Cardiac muscle cell (in vitro differentiated cells and primary cell): ENCODE data around the gene ILK. TPM values are rescaled to one million over a fixed set of nuclear protein-coding genes. Genes with fewer than 3 reads are reported as not detected.

ENCODE experiments used
- DNase-seq, 2 donors: peaks; one replicate each; pipeline versions ENCODE4 v3.0.0 to v3.0.0-alpha.2; 2010 to 2017; ENCODE audit warnings: low read depth in 1 of 2, low spot score in 1 of 2
- H3K27ac ChIP-seq: fragments of 200-600 bp; sonication (generic); 2 replicates; pipeline ENCODE4 v1.5.1; 2016
- H3K27me3 ChIP-seq: fragments of 200-600 bp; sonication (generic); 2 replicates; pipeline ENCODE4 v1.6.0; 2016; ENCODE audit warnings: control low read depth
- H3K36me3 ChIP-seq: fragments of 200-600 bp; sonication (generic); 2 replicates; pipeline ENCODE4 v1.5.1; 2016; ENCODE audit warnings: control low read depth
- H3K4me1 ChIP-seq: fragments of 200-600 bp; sonication (generic); 2 replicates; pipeline ENCODE4 v1.8.1; 2017; ENCODE audit warnings: low read depth, mild to moderate bottlenecking, mixed run types
- H3K4me3 ChIP-seq: fragments of 200-600 bp; sonication (generic); 2 replicates; pipeline ENCODE4 v1.5.1; 2016; ENCODE audit warnings: mild to moderate bottlenecking
- H3K9me3 ChIP-seq: fragments of 200-600 bp; sonication (generic); 2 replicates; pipeline ENCODE4 v1.5.1; 2017; ENCODE audit warnings: low read depth, mild to moderate bottlenecking, control low read depth
- CTCF ChIP-seq: IDR thresholded peaks from 2 replicates; pipeline ENCODE4 v1.5.1; 2012; ENCODE audit warnings: low read depth, mild to moderate bottlenecking, low read length
- polyA plus RNA-seq: library from polyadenylated mRNA; unstranded; fragments of >200 nt; fragmentation: Nextera tagmentation; extraction: Ambion mirVana; gene quantifications from 2 replicates; pipeline ENCODE4 v1.2.1, GENCODE V29; 2016
- total RNA-seq: library from RNA; depleted of rRNA; stranded (reverse); fragments of >200 nt; gene quantifications from 2 replicates; pipeline ENCODE4 v1.2.3, GENCODE V29; 2016

ILK gene
- total and polyA plus RNA-seq, 2 experiments from 2014 or later: 221 to 316 TPM

GRCh38 chr11:6658647-6659046 lies 55.1 kb downstream of the ILK start:
- Histone ChIP-seq H3K4me1 (peaks cover 11% of the 10 kb centered on the region), H3K9me3 (no peaks in the 10 kb centered on the region), H3K27me3 (no peaks in the 10 kb centered on the region), H3K36me3 (no peaks in the 10 kb centered on the region), H3K27ac (no peak overlapping the region), H3K4me3 (no peak overlapping the region)
- DNase-seq: no peak
- TF ChIP-seq CTCF: no peak

Other genes with a start within 250 kb of the ILK start
- gene SMPD1, start 213.3 kb upstream of the ILK start, total RNA-seq: 44.8 and 52.1 TPM in 2 replicates
- 29.2 and 43.8 TPM in 2 replicates for gene SMPD1, start 213.3 kb upstream of the ILK start, polyA plus RNA-seq
- gene APBB1, start 184.7 kb upstream of the ILK start, total RNA-seq: 159 and 188 TPM in 2 replicates
- gene APBB1, start 184.7 kb upstream of the ILK start, polyA plus RNA-seq: 193 and 201 TPM in 2 replicates
- gene HPX, start 162.8 kb upstream of the ILK start, total RNA-seq: 0.95 TPM in 1 of 2 replicates, not detected in the other
- 0.73 and 2.3 TPM in 2 replicates for gene HPX, start 162.8 kb upstream of the ILK start, polyA plus RNA-seq
- gene TRIM3, start 129.8 kb upstream of the ILK start, total RNA-seq: 25.3 and 27.5 TPM in 2 replicates
- gene TRIM3, start 129.8 kb upstream of the ILK start, polyA plus RNA-seq: 21.5 and 21.9 TPM in 2 replicates
- gene ARFIP2, start 122.4 kb upstream of the ILK start, total RNA-seq: 52.7 and 56.7 TPM in 2 replicates
- gene ARFIP2, start 122.4 kb upstream of the ILK start, polyA plus RNA-seq: 60.1 and 68.9 TPM in 2 replicates
- 33.7 and 62.0 TPM in 2 replicates for gene TIMM10B, start 122.3 kb upstream of the ILK start, total RNA-seq
- 39.0 and 46.2 TPM in 2 replicates for gene TIMM10B, start 122.3 kb upstream of the ILK start, polyA plus RNA-seq
- gene DNHD1, start 106.5 kb upstream of the ILK start, total RNA-seq: 9.2 and 24.5 TPM in 2 replicates
- 8.8 and 10.5 TPM in 2 replicates for gene DNHD1, start 106.5 kb upstream of the ILK start, polyA plus RNA-seq
- gene RRP8, start 158 bp upstream of the ILK start, total RNA-seq: 20.7 and 27.3 TPM in 2 replicates
- 32.6 and 46.0 TPM in 2 replicates for gene RRP8, start 158 bp upstream of the ILK start, polyA plus RNA-seq
- 72.6 and 113 TPM in 2 replicates for gene TAF10, start 8.4 kb downstream of the ILK start, total RNA-seq
- gene TAF10, start 8.4 kb downstream of the ILK start, polyA plus RNA-seq: 277 and 316 TPM in 2 replicates
- gene TPP1, start 15.6 kb downstream of the ILK start, total RNA-seq: 13.2 and 27.8 TPM in 2 replicates
- 28.0 and 36.8 TPM in 2 replicates for gene TPP1, start 15.6 kb downstream of the ILK start, polyA plus RNA-seq
- 45.8 and 60.2 TPM in 2 replicates for gene DCHS1, start 52.0 kb downstream of the ILK start, total RNA-seq
- gene DCHS1, start 52.0 kb downstream of the ILK start, polyA plus RNA-seq: 16.0 and 19.8 TPM in 2 replicates
- 52.1 and 100 TPM in 2 replicates for gene MRPL17, start 79.6 kb downstream of the ILK start, total RNA-seq
- 62.1 and 108 TPM in 2 replicates for gene MRPL17, start 79.6 kb downstream of the ILK start, polyA plus RNA-seq
- 0.12 TPM in 1 of 2 replicates, not detected in the other for gene OR2AG2, start 168.2 kb downstream of the ILK start, total RNA-seq
- 0.16 and 0.28 TPM in 2 replicates for gene OR2AG2, start 168.2 kb downstream of the ILK start, polyA plus RNA-seq
- not detected in 2 replicates for gene OR2AG1, start 179.2 kb downstream of the ILK start, total RNA-seq
- gene OR2AG1, start 179.2 kb downstream of the ILK start, polyA plus RNA-seq: 0.04 and 0.09 TPM in 2 replicates
- gene OR6A2, start 195.9 kb downstream of the ILK start, total RNA-seq: 0.11 and 0.12 TPM in 2 replicates
- gene OR6A2, start 195.9 kb downstream of the ILK start, polyA plus RNA-seq: 0.07 TPM in 1 of 2 replicates, not detected in the other
- not detected in 2 replicates for gene OR10A5, start 241.9 kb downstream of the ILK start, total RNA-seq
- gene OR10A5, start 241.9 kb downstream of the ILK start, polyA plus RNA-seq: 1.00 TPM in 1 of 2 replicates, not detected in the other